GM12801 (cell line): ENCODE data around the gene AP5B1.

Source experiments
- TF ChIP-seq, protein P1 (sequence below): IDR thresholded peaks from one replicate; pipeline ENCODE4 v1.5.1; 2011; ENCODE audit warnings: control low read depth; ENCODE audit not compliant: insufficient read length; ENCODE audit errors: extremely low read depth

The AP5B1 gene

DNA sequence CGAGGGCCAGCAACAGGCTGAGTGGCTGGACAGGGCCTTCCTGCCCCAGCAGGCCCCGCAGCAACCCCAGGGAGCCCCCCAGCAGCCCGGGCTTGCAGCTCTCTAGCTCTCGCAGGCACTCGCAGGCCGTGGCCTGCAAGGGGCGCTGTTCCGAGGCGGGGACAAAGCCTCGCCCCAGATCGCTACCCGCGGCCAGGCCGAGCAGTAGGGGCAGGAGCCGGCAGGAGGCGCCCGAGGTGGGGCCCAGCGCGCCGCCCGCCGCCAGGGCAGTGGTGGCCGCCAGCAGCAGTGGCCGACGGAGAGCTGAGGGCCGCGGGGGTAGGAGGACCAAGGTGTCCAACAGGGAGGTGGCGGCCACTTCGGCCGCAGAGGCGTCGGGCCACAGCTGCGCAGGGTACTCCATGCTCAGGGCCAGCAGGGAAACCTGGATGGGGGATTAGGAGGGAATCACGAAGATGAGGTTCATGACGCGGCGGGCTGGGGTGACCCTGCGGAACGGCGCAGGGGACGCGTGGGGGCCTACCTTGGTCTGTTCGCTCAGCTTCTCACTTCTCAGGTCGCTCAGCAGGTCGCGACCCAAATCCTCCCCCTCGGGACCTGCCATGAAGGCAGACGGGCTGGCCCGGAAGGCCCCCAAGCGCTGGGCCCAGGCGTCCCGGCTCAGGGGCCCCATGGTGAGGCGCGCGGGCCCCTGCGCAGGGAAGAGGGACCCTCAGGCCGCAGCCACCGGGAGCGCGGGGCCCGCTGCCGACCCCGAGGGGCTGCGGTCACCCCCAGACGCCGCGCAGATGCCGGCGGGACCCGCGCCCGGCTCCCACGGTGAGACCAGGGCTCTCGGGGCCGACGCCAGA is 632 bp downstream of the AP5B1 start:
- TF ChIP-seq, protein P1, sequence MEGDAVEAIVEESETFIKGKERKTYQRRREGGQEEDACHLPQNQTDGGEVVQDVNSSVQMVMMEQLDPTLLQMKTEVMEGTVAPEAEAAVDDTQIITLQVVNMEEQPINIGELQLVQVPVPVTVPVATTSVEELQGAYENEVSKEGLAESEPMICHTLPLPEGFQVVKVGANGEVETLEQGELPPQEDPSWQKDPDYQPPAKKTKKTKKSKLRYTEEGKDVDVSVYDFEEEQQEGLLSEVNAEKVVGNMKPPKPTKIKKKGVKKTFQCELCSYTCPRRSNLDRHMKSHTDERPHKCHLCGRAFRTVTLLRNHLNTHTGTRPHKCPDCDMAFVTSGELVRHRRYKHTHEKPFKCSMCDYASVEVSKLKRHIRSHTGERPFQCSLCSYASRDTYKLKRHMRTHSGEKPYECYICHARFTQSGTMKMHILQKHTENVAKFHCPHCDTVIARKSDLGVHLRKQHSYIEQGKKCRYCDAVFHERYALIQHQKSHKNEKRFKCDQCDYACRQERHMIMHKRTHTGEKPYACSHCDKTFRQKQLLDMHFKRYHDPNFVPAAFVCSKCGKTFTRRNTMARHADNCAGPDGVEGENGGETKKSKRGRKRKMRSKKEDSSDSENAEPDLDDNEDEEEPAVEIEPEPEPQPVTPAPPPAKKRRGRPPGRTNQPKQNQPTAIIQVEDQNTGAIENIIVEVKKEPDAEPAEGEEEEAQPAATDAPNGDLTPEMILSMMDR = peak; percentile 0

DNA sequence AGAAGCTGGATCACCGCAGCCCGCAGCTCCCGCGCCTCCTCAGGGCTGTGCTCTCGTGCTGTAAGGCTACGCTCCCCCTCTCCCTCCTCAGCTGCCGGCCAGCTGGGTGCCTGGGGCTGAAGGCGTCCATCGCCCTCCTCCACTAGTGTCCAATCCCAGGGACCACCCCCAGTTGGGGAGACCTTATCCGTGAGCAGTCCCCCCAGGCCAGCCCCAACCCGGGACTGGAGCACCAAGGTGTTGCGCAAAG is 1.2 kb downstream of the AP5B1 start:
- TF ChIP-seq, protein P1 = no peak

DNA sequence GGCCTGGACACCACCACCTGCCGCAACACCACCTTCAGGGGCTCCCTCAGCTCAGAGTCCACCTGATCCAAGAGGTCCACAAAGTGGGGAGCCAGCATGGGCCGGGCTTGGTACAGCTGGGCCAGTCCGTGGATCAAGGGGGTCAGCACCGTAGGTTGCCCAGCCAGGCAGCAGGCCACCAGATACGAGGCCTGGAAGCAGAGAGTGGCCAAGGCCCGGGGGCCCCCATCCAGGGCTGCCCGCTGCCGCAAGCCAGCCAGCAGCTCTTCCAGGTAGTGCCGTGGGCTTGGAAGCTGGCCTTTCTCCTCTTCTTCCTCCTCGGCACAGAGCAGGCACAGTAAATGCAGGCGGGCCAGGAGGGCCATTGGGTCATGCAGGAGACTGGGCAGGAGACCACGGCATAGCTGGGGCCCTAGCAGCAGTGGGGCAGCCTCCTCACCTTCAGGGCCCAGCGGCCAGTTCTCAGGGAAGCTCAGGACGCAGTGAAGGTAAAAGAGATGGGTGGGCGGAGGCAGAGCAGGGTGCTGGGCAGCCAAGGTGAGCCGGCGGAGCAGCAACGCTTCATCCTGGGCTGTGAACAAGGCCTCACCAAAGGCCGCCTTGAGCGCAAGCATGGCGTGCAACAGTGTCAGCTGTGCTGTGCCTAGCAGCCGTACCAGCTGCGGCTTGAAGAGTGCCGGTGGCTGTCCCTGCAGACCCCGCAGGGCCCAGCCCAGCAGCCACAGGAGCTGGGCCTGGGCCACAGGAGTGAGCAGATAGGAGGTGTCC is 1.7 kb downstream of the AP5B1 start:
- TF ChIP-seq, protein P1 = no peak

DNA sequence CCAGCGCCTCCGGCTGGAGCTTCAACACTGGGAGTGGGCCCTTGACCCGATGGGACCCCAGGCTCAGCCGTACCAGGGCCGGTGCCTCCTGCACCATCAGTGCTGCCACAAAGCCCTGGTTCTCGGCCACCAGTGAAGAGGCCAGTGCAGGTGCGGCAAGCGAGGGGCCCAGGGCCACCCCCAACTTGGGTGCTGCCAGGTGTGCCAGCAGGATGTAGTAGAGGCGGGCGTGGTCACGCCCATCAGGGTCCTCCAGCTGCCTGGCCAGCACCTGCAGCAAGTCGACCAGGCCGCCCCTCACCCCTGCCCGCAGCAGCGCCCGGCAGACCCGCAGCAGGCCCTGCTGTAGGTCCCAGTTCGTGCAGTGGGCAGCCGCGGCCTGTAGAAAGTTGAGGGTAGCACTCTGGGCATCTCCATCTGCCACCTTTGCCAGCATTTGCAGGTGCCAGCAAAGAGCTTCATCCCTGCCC is 2.3 kb downstream of the AP5B1 start:
- TF ChIP-seq, protein P1 = no peak

DNA sequence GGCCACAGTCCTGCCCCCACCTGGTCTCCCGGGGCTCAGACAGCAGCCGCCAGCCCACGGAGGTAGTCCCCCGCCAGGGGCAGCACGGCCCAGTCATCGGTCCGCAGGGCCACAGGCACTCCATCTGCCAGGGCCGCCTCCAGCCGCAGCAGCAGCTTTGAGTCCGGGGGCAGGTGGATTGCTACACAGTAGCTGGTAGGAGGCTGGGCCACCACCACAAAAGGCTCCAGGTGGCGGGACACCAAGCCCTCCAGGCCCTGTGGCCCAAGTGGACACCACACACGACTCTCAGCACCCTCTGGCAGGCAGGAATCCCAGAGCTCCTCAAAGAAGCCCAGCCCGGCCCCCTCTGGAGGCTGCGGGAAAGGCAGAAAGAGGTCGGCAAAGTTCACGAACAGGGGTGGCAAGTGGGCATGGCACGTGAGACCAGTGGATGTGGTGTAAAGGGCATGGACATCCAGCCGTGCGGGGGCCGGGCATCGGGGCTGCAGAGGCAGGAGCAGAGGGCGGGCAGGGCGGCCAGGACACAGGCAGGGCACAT is 2.9 kb downstream of the AP5B1 start:
- TF ChIP-seq, protein P1 = no peak

DNA sequence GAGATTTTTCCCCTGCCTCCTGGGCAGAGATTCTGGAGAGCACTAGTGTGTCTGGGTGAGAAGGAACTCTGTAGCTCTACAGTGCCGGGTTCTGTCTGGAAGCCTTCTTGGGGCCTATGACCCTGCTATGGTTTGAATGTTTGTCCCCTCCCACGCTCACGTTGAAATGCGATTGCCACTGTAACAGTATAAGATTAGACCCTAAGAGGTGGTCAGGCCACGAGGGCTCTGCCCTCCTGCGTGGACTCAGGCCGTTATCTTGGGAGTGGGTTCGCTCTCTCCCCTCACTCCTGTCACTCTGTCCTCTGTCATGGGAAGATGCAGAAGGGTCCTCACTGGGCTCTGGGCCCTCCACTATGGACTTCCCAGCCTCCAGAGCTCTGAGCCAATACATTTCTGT is 3.5 kb downstream of the AP5B1 start:
- TF ChIP-seq, protein P1 = no peak

DNA sequence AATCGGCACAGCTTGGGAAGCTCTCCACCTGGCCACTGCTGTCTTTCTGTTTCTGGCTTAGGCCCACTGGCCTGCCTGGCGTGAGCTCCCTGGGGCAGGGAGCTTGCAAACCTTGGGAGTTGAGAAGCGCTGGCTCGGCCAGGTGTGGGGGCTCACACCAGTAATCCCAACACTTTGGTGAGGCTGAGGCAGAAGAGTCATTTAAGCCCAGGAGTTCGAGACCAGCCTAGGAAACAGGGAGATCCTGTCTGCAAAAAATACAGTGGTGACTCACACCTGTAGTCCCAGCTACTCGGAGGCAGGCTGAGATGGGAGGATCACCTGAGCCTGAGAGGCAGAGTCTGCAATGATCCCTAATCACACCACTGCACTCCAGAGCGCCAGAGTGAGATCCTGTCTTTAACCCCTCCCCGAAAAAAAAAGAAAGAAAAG is 4.0 kb downstream of the AP5B1 start:
- TF ChIP-seq, protein P1 = no peak
